Thyroid gland (tissue), 4 donors: ENCODE results near the gene CCDC106.

Source experiments
- CTCF ChIP-seq, 6 experiments: fragments of 200-600 bp in 3 of 6; fragments of 450-650 bp in 3 of 6; sonication (generic) in 3 of 6; IDR thresholded peaks; one replicate each; pipeline ENCODE4 v1.5.1; 2016 to 2019; ENCODE audit warnings: antibody characterized with exemption in 6 of 6, mild to moderate bottlenecking in 2 of 6, inconsistent platforms in 1 of 6, moderate library complexity in 1 of 6
- POLR2A ChIP-seq, 2 donors: fragments of 450-650 bp; IDR thresholded peaks; one replicate each; pipeline ENCODE4 v1.6.1; 2017; ENCODE audit warnings: antibody characterized with exemption in 2 of 2, mild to moderate bottlenecking in 2 of 2, moderate library complexity in 1 of 2

GRCh38 chr19:55637534-55637933, 10.5 kb upstream of the CCDC106 start:
- no peak for TF ChIP-seq CTCF (IDR thresholded peaks at IDR 0.05)
- TF ChIP-seq POLR2A (IDR thresholded peaks at IDR 0.05) = no peak
